ENCODE results near the gene NUDT2. TPM values are rescaled to one million over a fixed set of nuclear protein-coding genes. Genes with fewer than 3 reads are reported as not detected.

The NUDT2 gene
- total and polyA plus RNA-seq, 10 of the 15 experiments (the other 5 are each of a cell fraction or from before 2014, with no cell fraction given) = 24.5 to 55.1 (median 33.6) TPM

DNA sequence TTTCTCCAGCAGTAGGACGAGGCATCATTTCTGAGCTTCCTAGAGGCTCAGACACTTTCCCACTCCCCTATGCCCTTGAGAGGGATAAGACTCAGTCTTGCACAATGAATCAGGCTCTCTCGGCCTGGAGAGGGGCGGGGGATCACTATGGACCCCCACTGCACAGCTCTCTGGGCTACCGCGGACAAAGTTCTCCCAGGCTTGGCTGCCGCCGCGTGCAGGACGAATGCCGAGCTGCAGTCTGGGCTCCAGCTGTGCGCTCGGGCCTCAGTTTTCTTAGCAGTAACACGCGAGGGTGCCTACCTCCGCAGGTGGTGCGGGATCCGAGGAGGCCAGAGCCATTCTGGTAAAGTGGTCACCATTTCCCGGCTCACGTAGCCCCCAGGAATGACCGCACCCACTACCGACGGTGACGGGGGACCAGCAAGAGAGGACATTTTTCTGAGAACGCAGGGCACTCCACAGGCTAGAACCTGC, 50.7 kb downstream of the NUDT2 start:
- peaks cover 5 to 12% of the 10 kb centered on the region in 2 experiments for H3K27me3 ChIP-seq (replicated peaks in 1 of 2; ENCODE audit: control insufficient read depth in 2 of 2, insufficient read depth in 2 of 2, low read length in 1 of 2)
- peaks cover 21% of the 10 kb centered on the region for H3K4me1 ChIP-seq (ENCODE audit: control insufficient read depth, insufficient read depth, low read length)
- peak overlapping the region; percentile 94 for H2AFZ ChIP-seq (ENCODE audit: control insufficient read depth, low read depth, low read length)
- 23% methylated on average over 24 of the region's 24 CpGs for WGBS (ENCODE audit: insufficient coverage, insufficient replicate concordance, low lambda C conversion rate, missing lambda C conversion rate)
- intact Hi-C loops (cut with micrococcal nuclease; ENCODE audit: unreplicated experiment) (no loop called here), in situ Hi-C loops (cut with MboI) (no loop called here)
- DNase-seq (ENCODE audit: low read depth, low spot score) (no peak), ATAC-seq (no peak), FAIRE-seq (no peak)
- ChIA-PET CTCF (interaction anchor here (0.9 to 7.9 kb wide), 8 partner anchors 10 to 127 kb away, joined by 3 to 134 read pairs (median 4); no protein-coding TSS in a partner anchor), RAD21 (ENCODE audit: unreplicated experiment) (interaction anchor here (0.5 to 1.2 kb wide), 5 partner anchors 9 to 484 kb away, joined by 3 to 12 read pairs (median 4); no protein-coding TSS in a partner anchor), POLR2A (no interaction called here), SMC1A (ENCODE audit: uncharacterized antibody, unreplicated experiment) (interaction anchor here (8.7 kb wide), 1 partner anchor 47 kb away, joined by 73 read pairs; no protein-coding TSS in a partner anchor)
- H3K4me2 ChIP-seq (ENCODE audit: control insufficient read depth, insufficient read depth) = peak overlapping the region; percentile 97
- H3K4me3 ChIP-seq = peak overlapping the region; percentile 64; the same call in 1 of the 2 replicates
- TF ChIP-seq, protein P1, sequence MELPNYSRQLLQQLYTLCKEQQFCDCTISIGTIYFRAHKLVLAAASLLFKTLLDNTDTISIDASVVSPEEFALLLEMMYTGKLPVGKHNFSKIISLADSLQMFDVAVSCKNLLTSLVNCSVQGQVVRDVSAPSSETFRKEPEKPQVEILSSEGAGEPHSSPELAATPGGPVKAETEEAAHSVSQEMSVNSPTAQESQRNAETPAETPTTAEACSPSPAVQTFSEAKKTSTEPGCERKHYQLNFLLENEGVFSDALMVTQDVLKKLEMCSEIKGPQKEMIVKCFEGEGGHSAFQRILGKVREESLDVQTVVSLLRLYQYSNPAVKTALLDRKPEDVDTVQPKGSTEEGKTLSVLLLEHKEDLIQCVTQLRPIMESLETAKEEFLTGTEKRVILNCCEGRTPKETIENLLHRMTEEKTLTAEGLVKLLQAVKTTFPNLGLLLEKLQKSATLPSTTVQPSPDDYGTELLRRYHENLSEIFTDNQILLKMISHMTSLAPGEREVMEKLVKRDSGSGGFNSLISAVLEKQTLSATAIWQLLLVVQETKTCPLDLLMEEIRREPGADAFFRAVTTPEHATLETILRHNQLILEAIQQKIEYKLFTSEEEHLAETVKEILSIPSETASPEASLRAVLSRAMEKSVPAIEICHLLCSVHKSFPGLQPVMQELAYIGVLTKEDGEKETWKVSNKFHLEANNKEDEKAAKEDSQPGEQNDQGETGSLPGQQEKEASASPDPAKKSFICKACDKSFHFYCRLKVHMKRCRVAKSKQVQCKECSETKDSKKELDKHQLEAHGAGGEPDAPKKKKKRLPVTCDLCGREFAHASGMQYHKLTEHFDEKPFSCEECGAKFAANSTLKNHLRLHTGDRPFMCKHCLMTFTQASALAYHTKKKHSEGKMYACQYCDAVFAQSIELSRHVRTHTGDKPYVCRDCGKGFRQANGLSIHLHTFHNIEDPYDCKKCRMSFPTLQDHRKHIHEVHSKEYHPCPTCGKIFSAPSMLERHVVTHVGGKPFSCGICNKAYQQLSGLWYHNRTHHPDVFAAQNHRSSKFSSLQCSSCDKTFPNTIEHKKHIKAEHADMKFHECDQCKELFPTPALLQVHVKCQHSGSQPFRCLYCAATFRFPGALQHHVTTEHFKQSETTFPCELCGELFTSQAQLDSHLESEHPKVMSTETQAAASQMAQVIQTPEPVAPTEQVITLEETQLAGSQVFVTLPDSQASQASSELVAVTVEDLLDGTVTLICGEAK (IDR thresholded peaks at IDR 0.05; ENCODE audit: borderline replicate concordance) = no peak
- TF ChIP-seq SIX5 (IDR thresholded peaks at IDR 0.05; ENCODE audit: low read depth, low read length, severe bottlenecking) (no peak), RCOR1 (conservative IDR thresholded peaks at IDR 0.05; ENCODE audit: low read depth, low read length) (no peak), HCFC1 (IDR thresholded peaks at IDR 0.05; ENCODE audit: low read length) (no peak), TARDBP (IDR thresholded peaks at IDR 0.05; ENCODE audit: borderline replicate concordance) (no peak), YY1 (IDR thresholded peaks at IDR 0.05; ENCODE audit: low read depth, low read length) (no peak)
- TF ChIP-seq, protein P2, sequence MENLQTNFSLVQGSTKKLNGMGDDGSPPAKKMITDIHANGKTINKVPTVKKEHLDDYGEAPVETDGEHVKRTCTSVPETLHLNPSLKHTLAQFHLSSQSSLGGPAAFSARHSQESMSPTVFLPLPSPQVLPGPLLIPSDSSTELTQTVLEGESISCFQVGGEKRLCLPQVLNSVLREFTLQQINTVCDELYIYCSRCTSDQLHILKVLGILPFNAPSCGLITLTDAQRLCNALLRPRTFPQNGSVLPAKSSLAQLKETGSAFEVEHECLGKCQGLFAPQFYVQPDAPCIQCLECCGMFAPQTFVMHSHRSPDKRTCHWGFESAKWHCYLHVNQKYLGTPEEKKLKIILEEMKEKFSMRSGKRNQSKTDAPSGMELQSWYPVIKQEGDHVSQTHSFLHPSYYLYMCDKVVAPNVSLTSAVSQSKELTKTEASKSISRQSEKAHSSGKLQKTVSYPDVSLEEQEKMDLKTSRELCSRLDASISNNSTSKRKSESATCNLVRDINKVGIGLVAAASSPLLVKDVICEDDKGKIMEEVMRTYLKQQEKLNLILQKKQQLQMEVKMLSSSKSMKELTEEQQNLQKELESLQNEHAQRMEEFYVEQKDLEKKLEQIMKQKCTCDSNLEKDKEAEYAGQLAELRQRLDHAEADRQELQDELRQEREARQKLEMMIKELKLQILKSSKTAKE (IDR thresholded peaks at IDR 0.05; ENCODE audit: low read depth, poor library complexity, severe bottlenecking) = no peak
- TF ChIP-seq, protein P3, sequence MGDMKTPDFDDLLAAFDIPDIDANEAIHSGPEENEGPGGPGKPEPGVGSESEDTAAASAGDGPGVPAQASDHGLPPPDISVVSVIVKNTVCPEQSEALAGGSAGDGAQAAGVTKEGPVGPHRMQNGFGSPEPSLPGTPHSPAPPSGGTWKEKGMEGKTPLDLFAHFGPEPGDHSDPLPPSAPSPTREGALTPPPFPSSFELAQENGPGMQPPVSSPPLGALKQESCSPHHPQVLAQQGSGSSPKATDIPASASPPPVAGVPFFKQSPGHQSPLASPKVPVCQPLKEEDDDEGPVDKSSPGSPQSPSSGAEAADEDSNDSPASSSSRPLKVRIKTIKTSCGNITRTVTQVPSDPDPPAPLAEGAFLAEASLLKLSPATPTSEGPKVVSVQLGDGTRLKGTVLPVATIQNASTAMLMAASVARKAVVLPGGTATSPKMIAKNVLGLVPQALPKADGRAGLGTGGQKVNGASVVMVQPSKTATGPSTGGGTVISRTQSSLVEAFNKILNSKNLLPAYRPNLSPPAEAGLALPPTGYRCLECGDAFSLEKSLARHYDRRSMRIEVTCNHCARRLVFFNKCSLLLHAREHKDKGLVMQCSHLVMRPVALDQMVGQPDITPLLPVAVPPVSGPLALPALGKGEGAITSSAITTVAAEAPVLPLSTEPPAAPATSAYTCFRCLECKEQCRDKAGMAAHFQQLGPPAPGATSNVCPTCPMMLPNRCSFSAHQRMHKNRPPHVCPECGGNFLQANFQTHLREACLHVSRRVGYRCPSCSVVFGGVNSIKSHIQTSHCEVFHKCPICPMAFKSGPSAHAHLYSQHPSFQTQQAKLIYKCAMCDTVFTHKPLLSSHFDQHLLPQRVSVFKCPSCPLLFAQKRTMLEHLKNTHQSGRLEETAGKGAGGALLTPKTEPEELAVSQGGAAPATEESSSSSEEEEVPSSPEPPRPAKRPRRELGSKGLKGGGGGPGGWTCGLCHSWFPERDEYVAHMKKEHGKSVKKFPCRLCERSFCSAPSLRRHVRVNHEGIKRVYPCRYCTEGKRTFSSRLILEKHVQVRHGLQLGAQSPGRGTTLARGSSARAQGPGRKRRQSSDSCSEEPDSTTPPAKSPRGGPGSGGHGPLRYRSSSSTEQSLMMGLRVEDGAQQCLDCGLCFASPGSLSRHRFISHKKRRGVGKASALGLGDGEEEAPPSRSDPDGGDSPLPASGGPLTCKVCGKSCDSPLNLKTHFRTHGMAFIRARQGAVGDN (IDR thresholded peaks at IDR 0.05) = no peak
- TF ChIP-seq, protein P4, sequence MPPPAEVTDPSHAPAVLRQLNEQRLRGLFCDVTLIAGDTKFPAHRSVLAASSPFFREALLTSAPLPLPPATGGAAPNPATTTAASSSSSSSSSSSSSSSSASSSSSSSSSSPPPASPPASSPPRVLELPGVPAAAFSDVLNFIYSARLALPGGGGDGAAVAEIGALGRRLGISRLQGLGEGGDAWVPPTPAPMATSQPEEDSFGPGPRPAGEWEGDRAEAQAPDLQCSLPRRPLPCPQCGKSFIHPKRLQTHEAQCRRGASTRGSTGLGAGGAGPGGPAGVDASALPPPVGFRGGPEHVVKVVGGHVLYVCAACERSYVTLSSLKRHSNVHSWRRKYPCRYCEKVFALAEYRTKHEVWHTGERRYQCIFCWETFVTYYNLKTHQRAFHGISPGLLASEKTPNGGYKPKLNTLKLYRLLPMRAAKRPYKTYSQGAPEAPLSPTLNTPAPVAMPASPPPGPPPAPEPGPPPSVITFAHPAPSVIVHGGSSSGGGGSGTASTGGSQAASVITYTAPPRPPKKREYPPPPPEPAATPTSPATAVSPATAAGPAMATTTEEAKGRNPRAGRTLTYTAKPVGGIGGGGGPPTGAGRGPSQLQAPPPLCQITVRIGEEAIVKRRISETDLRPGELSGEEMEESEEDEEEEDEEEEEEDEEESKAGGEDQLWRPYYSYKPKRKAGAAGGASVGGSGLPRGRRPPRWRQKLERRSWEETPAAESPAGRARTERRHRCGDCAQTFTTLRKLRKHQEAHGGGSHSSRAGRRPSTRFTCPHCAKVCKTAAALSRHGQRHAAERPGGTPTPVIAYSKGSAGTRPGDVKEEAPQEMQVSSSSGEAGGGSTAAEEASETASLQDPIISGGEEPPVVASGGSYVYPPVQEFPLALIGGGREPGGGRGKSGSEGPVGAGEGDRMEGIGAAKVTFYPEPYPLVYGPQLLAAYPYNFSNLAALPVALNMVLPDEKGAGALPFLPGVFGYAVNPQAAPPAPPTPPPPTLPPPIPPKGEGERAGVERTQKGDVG (CRISPR knock-in tag; IDR thresholded peaks at IDR 0.05) = no peak
- no peak overlapping the region for H3K27ac ChIP-seq (ENCODE audit: control insufficient read depth, insufficient read depth)
- no TSS peak for BruUV-seq (replicated peaks)
- H3K79me2 ChIP-seq (ENCODE audit: control insufficient read depth, insufficient read depth, low read length) = no peaks in the 10 kb centered on the region
- H3K9me3 ChIP-seq (replicated peaks; ENCODE audit: control insufficient read depth, insufficient read depth, low read length) = no peaks in the 10 kb centered on the region
- no peak overlapping the region; the same call in 1 of the 2 replicates for H3K9ac ChIP-seq (ENCODE audit: control insufficient read depth, insufficient read depth, low read length)
- no peaks in the 10 kb centered on the region for H4K20me1 ChIP-seq (ENCODE audit: control insufficient read depth, insufficient read depth)
- H3K36me3 ChIP-seq (ENCODE audit: control insufficient read depth in 2 of 2, insufficient read depth in 2 of 2, low read length in 1 of 2) = no peaks in the 10 kb centered on the region
